Neural cell (in vitro differentiated cells): ENCODE measurements around the gene SPC24. TPM values are rescaled to one million over a fixed set of nuclear protein-coding genes. Genes with fewer than 3 reads are reported as not detected.

Source experiments
- H2AFZ ChIP-seq: fragments of 200-600, 300-800 bp; sonication (generic), shearing (Covaris generic); 2 replicates; pipeline ENCODE4 v1.6.0; 2014; ENCODE audit warnings: low read depth, mild to moderate bottlenecking, antibody characterized with exemption, low read length, moderate library complexity
- H3F3A ChIP-seq: fragments of 200-600 bp; shearing (Covaris generic); 2 replicates; pipeline ENCODE4 v1.6.1; 2016; ENCODE audit warnings: mild to moderate bottlenecking, moderate library complexity, mixed read lengths, antibody characterized with exemption, low read length; ENCODE audit not compliant: insufficient read depth, poor library complexity, severe bottlenecking
- H3K27ac ChIP-seq: fragments of 200-600, 300-800 bp; sonication (generic), shearing (Covaris generic); 2 replicates; pipeline ENCODE4 v1.5.1; 2014; ENCODE audit warnings: mild to moderate bottlenecking, low read length, moderate library complexity
- H3K27me3 ChIP-seq: fragments of 300-800, 200-600 bp; sonication (generic), shearing (Covaris generic); 2 replicates; pipeline ENCODE4 v1.6.0; 2014; ENCODE audit warnings: mild to moderate bottlenecking, low read depth, low read length, moderate library complexity; ENCODE audit not compliant: insufficient read depth
- H3K36me3 ChIP-seq: fragments of 300-800, 200-600 bp; sonication (generic), shearing (Covaris generic); 2 replicates; pipeline ENCODE4 v1.5.1; 2014; ENCODE audit warnings: mild to moderate bottlenecking, antibody characterized with exemption, low read length, moderate library complexity; ENCODE audit not compliant: insufficient read depth
- H3K4me2 ChIP-seq: fragments of 300-800, 200-600 bp; sonication (generic), shearing (Covaris generic); 2 replicates; pipeline ENCODE4 v1.6.0; 2014; ENCODE audit warnings: mild to moderate bottlenecking, low read length
- H3K4me3 ChIP-seq: fragments of 300-800, 200-600 bp; sonication (generic), shearing (Covaris generic); 2 replicates; pipeline ENCODE4 v1.5.1; 2014; ENCODE audit warnings: mild to moderate bottlenecking, low read length, moderate library complexity
- H3K79me2 ChIP-seq: fragments of 200-600 bp; shearing (Covaris generic); replicated peaks from 2 replicates; pipeline ENCODE4 v1.6.0; 2014; ENCODE audit warnings: mild to moderate bottlenecking, low read length, moderate library complexity; ENCODE audit not compliant: insufficient read depth
- H3K9ac ChIP-seq: fragments of 300-800, 200-600 bp; sonication (generic), shearing (Covaris generic); 2 replicates; pipeline ENCODE4 v1.6.1; 2016; ENCODE audit warnings: mild to moderate bottlenecking, low read length, mixed read lengths
- H3K9me2 ChIP-seq: fragments of 200-600 bp; shearing (Covaris generic); 2 replicates; pipeline ENCODE4 v1.6.1; 2016; ENCODE audit warnings: mild to moderate bottlenecking, low read length, mixed read lengths; ENCODE audit not compliant: insufficient read depth
- H3K9me3 ChIP-seq: fragments of 200-600, 300-800 bp; sonication (generic), shearing (Covaris generic); 2 replicates; pipeline ENCODE4 v1.6.1; 2016; ENCODE audit warnings: mild to moderate bottlenecking, mixed run types, low read length, moderate library complexity, mixed read lengths
- H4K20me1 ChIP-seq: fragments of 200-600 bp; shearing (Covaris generic); 2 replicates; pipeline ENCODE4 v1.6.1; 2016; ENCODE audit warnings: mild to moderate bottlenecking, mixed run types; ENCODE audit not compliant: insufficient read depth
- EP300 ChIP-seq: fragments of 450-650 bp; conservative IDR thresholded peaks from 2 replicates; pipeline ENCODE4 v1.6.1; 2014; ENCODE audit warnings: antibody characterized with exemption, mild to moderate bottlenecking, moderate library complexity; ENCODE audit not compliant: poor library complexity, severe bottlenecking
- EZH2 ChIP-seq: fragments of 200-600, 300-800 bp; shearing (Covaris generic), sonication (generic); IDR thresholded peaks from 2 replicates; pipeline ENCODE4 v1.6.1; 2014; ENCODE audit warnings: antibody characterized with exemption, low read length, borderline replicate concordance, mild to moderate bottlenecking; ENCODE audit not compliant: insufficient read depth, poor library complexity, severe bottlenecking
- MXI1 ChIP-seq: fragments of 450-650 bp; conservative IDR thresholded peaks from 2 replicates; pipeline ENCODE4 v1.6.1; 2014; ENCODE audit warnings: antibody characterized with exemption, mild to moderate bottlenecking; ENCODE audit not compliant: poor library complexity, severe bottlenecking
- POLR2AphosphoS5 ChIP-seq: IDR thresholded peaks from 2 replicates; pipeline ENCODE4 v1.6.1; 2012
- RAD21 ChIP-seq: fragments of 450-650 bp; conservative IDR thresholded peaks from 2 replicates; pipeline ENCODE4 v1.6.1; 2014; ENCODE audit warnings: antibody characterized with exemption, mild to moderate bottlenecking, moderate library complexity
- SMC3 ChIP-seq: fragments of 450-650 bp; conservative IDR thresholded peaks from 2 replicates; pipeline ENCODE4 v1.6.1; 2014; ENCODE audit warnings: antibody characterized with exemption, mild to moderate bottlenecking, moderate library complexity; ENCODE audit not compliant: poor library complexity
- TAF1 ChIP-seq: IDR thresholded peaks from 2 replicates; pipeline ENCODE4 v1.6.1; 2012; ENCODE audit warnings: low read depth
- polyA plus RNA-seq: library from polyadenylated mRNA; depleted of rRNA; stranded (reverse); fragments of >200 nt; gene quantifications from 2 replicates; pipeline ENCODE4 v1.2.3, GENCODE V29; 2014
- TF ChIP-seq, protein P1 (sequence below): IDR thresholded peaks from 2 replicates; pipeline ENCODE4 v1.6.1; 2012; ENCODE audit warnings: borderline replicate concordance
- TF ChIP-seq, protein P2 (sequence below): fragments of 450-650 bp; IDR thresholded peaks from 2 replicates; pipeline ENCODE4 v1.5.1; 2014; ENCODE audit warnings: antibody characterized with exemption, mild to moderate bottlenecking, moderate library complexity; ENCODE audit not compliant: poor library complexity, severe bottlenecking

The SPC24 gene
- polyA plus RNA-seq, 1 donor from 2014 or later, result 0.40 TPM

- H3K9me2 ChIP-seq, result no peaks in the 10 kb centered on the region
- no peak overlapping the region for H3K27ac ChIP-seq
- no peak for TF ChIP-seq TAF1
- TF ChIP-seq SMC3, result no peak
- TF ChIP-seq MXI1, result no peak
- no peak for TF ChIP-seq EP300
- no peak for TF ChIP-seq EZH2
- no peak for TF ChIP-seq RAD21
- TF ChIP-seq, protein P1, sequence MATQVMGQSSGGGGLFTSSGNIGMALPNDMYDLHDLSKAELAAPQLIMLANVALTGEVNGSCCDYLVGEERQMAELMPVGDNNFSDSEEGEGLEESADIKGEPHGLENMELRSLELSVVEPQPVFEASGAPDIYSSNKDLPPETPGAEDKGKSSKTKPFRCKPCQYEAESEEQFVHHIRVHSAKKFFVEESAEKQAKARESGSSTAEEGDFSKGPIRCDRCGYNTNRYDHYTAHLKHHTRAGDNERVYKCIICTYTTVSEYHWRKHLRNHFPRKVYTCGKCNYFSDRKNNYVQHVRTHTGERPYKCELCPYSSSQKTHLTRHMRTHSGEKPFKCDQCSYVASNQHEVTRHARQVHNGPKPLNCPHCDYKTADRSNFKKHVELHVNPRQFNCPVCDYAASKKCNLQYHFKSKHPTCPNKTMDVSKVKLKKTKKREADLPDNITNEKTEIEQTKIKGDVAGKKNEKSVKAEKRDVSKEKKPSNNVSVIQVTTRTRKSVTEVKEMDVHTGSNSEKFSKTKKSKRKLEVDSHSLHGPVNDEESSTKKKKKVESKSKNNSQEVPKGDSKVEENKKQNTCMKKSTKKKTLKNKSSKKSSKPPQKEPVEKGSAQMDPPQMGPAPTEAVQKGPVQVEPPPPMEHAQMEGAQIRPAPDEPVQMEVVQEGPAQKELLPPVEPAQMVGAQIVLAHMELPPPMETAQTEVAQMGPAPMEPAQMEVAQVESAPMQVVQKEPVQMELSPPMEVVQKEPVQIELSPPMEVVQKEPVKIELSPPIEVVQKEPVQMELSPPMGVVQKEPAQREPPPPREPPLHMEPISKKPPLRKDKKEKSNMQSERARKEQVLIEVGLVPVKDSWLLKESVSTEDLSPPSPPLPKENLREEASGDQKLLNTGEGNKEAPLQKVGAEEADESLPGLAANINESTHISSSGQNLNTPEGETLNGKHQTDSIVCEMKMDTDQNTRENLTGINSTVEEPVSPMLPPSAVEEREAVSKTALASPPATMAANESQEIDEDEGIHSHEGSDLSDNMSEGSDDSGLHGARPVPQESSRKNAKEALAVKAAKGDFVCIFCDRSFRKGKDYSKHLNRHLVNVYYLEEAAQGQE, result no peak
- TF ChIP-seq, protein P2, sequence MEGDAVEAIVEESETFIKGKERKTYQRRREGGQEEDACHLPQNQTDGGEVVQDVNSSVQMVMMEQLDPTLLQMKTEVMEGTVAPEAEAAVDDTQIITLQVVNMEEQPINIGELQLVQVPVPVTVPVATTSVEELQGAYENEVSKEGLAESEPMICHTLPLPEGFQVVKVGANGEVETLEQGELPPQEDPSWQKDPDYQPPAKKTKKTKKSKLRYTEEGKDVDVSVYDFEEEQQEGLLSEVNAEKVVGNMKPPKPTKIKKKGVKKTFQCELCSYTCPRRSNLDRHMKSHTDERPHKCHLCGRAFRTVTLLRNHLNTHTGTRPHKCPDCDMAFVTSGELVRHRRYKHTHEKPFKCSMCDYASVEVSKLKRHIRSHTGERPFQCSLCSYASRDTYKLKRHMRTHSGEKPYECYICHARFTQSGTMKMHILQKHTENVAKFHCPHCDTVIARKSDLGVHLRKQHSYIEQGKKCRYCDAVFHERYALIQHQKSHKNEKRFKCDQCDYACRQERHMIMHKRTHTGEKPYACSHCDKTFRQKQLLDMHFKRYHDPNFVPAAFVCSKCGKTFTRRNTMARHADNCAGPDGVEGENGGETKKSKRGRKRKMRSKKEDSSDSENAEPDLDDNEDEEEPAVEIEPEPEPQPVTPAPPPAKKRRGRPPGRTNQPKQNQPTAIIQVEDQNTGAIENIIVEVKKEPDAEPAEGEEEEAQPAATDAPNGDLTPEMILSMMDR, result no peak
- no peak for TF ChIP-seq POLR2AphosphoS5
- H3K4me2 ChIP-seq, result no peak overlapping the region
- no peaks in the 10 kb centered on the region for H3F3A ChIP-seq
- no peak overlapping the region for H3K9ac ChIP-seq
- H3K36me3 ChIP-seq, result no peaks in the 10 kb centered on the region
- no peaks in the 10 kb centered on the region for H3K9me3 ChIP-seq
- no peak overlapping the region for H2AFZ ChIP-seq
- H3K79me2 ChIP-seq, result peaks cover 4% of the 10 kb centered on the region
- no peak overlapping the region for H3K4me3 ChIP-seq
- H4K20me1 ChIP-seq, result no peaks in the 10 kb centered on the region
- no peaks in the 10 kb centered on the region for H3K27me3 ChIP-seq
These were observed 3.1 kb downstream of the SPC24 start for GRCh38 chr19:11152318-11153062.

DNA sequence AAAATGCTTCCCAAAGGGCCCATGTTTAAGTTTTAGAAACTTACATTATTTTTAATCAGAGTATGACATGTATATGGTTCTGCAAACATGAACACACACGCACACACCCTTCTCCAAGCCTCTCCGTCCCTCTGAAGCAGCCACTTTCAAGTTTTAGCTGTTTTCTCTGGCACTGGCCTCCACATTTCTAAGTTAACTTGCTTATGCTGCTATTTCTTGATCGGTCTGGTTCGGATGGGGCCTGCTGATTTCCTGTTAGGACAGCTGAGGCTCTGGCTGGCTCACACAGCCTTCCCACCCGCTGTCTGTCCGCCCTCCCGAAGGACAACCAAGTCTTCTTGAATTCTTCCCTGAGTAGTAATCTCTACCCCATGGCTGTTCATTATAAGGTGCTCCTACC lies 4.4 kb downstream of the SPC24 start:
- no peak overlapping the region for H3K27ac ChIP-seq
- no peak for TF ChIP-seq MXI1
- TF ChIP-seq, protein P1, result no peak
- H2AFZ ChIP-seq, result no peak overlapping the region
- H3K4me2 ChIP-seq, result no peak overlapping the region
- H3K36me3 ChIP-seq, result no peaks in the 10 kb centered on the region
- H3K9me2 ChIP-seq, result no peaks in the 10 kb centered on the region
- no peak overlapping the region for H3K9ac ChIP-seq
- peaks cover 4% of the 10 kb centered on the region for H3K79me2 ChIP-seq
- H3K27me3 ChIP-seq, result no peaks in the 10 kb centered on the region
- H3K4me3 ChIP-seq, result no peak overlapping the region
- no peaks in the 10 kb centered on the region for H3F3A ChIP-seq
- no peaks in the 10 kb centered on the region for H4K20me1 ChIP-seq
- no peaks in the 10 kb centered on the region for H3K9me3 ChIP-seq
